Endodermal cell (in vitro differentiated cells): ENCODE data around the gene RABGGTA. TPM values are rescaled to one million over a fixed set of nuclear protein-coding genes. Genes with fewer than 3 reads are reported as not detected.

Source experiments
- DNase-seq: peaks from one replicate; pipeline ENCODE4 v3.0.0-alpha.2; 2017
- H3K27ac ChIP-seq: 2 replicates; pipeline ENCODE4 v1.5.1; 2013; ENCODE audit warnings: mild to moderate bottlenecking, low read depth, low read length, moderate library complexity
- H3K27me3 ChIP-seq: 2 replicates; pipeline ENCODE4 v1.6.1; 2013; ENCODE audit warnings: mild to moderate bottlenecking, low read length, moderate library complexity; ENCODE audit not compliant: insufficient read depth, control insufficient read depth, poor library complexity, severe bottlenecking
- H3K36me3 ChIP-seq: 2 replicates; pipeline ENCODE4 v1.7.0; 2013; ENCODE audit warnings: mild to moderate bottlenecking, low read length, moderate library complexity; ENCODE audit not compliant: control insufficient read depth, insufficient read depth
- H3K4me1 ChIP-seq: one replicate; pipeline ENCODE4 v1.7.0; 2013; ENCODE audit warnings: low read length; ENCODE audit not compliant: control insufficient read depth, insufficient read depth
- H3K4me3 ChIP-seq: 2 replicates; pipeline ENCODE4 v1.5.1; 2013; ENCODE audit warnings: mild to moderate bottlenecking, low read length, moderate library complexity
- H3K9ac ChIP-seq: 2 replicates; pipeline ENCODE4 v1.6.1; 2013; ENCODE audit warnings: mild to moderate bottlenecking, low read length, moderate library complexity; ENCODE audit not compliant: poor library complexity, severe bottlenecking; ENCODE audit errors: extremely low read depth
- H3K9me3 ChIP-seq: 2 replicates; pipeline ENCODE4 v1.6.1; 2013; ENCODE audit warnings: mild to moderate bottlenecking, low read length, moderate library complexity; ENCODE audit not compliant: control insufficient read depth
- H3K27ac Mint-ChIP-seq: 2 replicates; pipeline ENCODE4 v1.8.0; 2020; ENCODE audit warnings: mixed read lengths
- H3K27me3 Mint-ChIP-seq: 2 replicates; pipeline ENCODE4 v1.8.0; 2021; ENCODE audit warnings: mild to moderate bottlenecking, mixed read lengths; ENCODE audit not compliant: insufficient read depth
- H3K36me3 Mint-ChIP-seq: 2 replicates; pipeline ENCODE4 v1.8.0; 2020; ENCODE audit warnings: low read depth, mixed read lengths
- H3K4me1 Mint-ChIP-seq: 2 replicates; pipeline ENCODE4 v1.8.0; 2020; ENCODE audit warnings: mixed read lengths
- H3K4me3 Mint-ChIP-seq: 2 replicates; pipeline ENCODE4 v1.8.0; 2020; ENCODE audit warnings: mild to moderate bottlenecking, moderate library complexity, mixed read lengths
- H3K9me3 Mint-ChIP-seq: 2 replicates; pipeline ENCODE4 v1.8.0; 2020; ENCODE audit warnings: mild to moderate bottlenecking, mixed read lengths
- WGBS, 2 experiments: methylation state at CpG; one replicate each; pipeline versions ENCODE4 v1.1.5 to v1.1.7; 2013; ENCODE audit warnings: missing lambda C conversion rate in 2 of 2, mixed read lengths in 1 of 2; ENCODE audit not compliant: insufficient coverage in 1 of 2, insufficient read length in 1 of 2; 5-methylcytosine and 5-hydroxymethylcytosine counted together
- total RNA-seq, 2 donors: library from RNA; stranded (reverse); fragmentation: NEBNext Ultra II Directional in 1 of 2; extraction: Animal tissue kit (Norgen Biotek cat#: 25700) in 1 of 2; gene quantifications; 2 replicates in 1 of 2; 3 replicates in 1 of 2; pipeline ENCODE4 v1.2.1, GENCODE V29; 2021
- TF ChIP-seq, protein P1 (sequence below): fragments of 200-600 bp; sonication (generic); conservative IDR thresholded peaks from 2 replicates; pipeline ENCODE4 v1.5.0; 2021; ENCODE audit warnings: antibody characterized with exemption, mild to moderate bottlenecking

RABGGTA gene
- total RNA-seq, 2 donors from 2014 or later, result 20.2 to 20.5 TPM

DNA sequence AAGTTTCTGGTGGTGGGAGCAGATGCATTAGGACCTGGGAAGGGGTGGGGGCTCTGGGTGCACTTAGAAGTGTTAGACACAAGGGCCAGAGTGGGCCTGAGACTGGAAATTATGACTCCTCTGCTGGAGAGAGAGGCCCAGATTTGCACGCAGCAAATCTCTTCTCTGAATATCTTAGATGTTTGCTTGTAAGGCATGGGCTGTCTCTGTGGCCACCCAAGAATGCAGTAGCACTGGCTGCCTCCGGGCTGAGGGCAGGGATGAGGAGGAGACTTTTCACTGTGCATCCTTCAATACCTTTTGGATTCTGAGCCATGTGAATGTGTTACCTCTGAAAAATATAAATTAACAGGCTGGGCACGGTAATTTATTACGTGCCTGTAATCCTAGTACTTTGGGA lies 14.0 kb upstream of the RABGGTA start:
- 92 to 97% methylated on average over 4 of the region's 4 CpGs for WGBS, 2 experiments
- no peak overlapping the region for H3K4me3 ChIP-seq
- Mint-ChIP-seq H3K27ac (no peak overlapping the region), H3K36me3 (peaks cover under 1% of the 10 kb centered on the region), H3K9me3 (no peaks in the 10 kb centered on the region), H3K4me1 (no peaks in the 10 kb centered on the region), H3K4me3 (no peak overlapping the region), H3K27me3 (no peaks in the 10 kb centered on the region)
- no peak overlapping the region for H3K27ac ChIP-seq
- peaks cover 11% of the 10 kb centered on the region for H3K36me3 ChIP-seq
- H3K27me3 ChIP-seq, result no peaks in the 10 kb centered on the region
- TF ChIP-seq, protein P1, sequence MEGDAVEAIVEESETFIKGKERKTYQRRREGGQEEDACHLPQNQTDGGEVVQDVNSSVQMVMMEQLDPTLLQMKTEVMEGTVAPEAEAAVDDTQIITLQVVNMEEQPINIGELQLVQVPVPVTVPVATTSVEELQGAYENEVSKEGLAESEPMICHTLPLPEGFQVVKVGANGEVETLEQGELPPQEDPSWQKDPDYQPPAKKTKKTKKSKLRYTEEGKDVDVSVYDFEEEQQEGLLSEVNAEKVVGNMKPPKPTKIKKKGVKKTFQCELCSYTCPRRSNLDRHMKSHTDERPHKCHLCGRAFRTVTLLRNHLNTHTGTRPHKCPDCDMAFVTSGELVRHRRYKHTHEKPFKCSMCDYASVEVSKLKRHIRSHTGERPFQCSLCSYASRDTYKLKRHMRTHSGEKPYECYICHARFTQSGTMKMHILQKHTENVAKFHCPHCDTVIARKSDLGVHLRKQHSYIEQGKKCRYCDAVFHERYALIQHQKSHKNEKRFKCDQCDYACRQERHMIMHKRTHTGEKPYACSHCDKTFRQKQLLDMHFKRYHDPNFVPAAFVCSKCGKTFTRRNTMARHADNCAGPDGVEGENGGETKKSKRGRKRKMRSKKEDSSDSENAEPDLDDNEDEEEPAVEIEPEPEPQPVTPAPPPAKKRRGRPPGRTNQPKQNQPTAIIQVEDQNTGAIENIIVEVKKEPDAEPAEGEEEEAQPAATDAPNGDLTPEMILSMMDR, result no peak
- no peaks in the 10 kb centered on the region for H3K4me1 ChIP-seq
- no peak overlapping the region for H3K9ac ChIP-seq
- no peaks in the 10 kb centered on the region for H3K9me3 ChIP-seq
- DNase-seq, result no peak

DNA sequence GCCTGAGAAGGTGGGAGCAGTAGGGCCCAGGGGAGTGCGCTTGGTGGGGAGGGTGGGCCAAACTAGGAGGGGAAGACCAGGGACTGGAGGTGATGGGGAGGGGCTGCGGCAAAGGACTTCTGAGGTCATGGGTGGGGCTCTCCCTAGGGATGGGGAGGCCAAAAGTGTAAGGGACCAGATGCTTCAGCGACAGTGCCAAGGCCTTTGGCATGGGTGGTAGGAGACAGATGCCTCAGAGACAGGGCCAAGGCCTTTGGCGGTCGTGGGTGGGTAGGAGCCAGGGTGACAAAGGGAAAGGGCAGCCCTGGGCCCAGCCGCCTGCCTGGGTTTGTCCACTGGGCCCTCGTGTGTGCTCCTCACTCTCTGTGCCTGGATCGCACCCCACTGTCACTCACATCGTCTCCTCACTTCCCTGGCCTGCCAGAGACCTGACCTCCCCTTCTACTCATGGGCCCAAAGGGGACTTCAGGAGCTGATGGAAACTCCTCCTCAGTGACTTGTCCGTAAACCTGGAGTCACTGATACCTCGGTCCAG lies 13.2 kb upstream of the RABGGTA start:
- no peaks in the 10 kb centered on the region for H3K27me3 ChIP-seq
- Mint-ChIP-seq H3K27ac (no peak overlapping the region), H3K4me1 (no peaks in the 10 kb centered on the region), H3K36me3 (no peaks in the 10 kb centered on the region), H3K27me3 (no peaks in the 10 kb centered on the region), H3K4me3 (no peak overlapping the region), H3K9me3 (no peaks in the 10 kb centered on the region)
- peaks cover 4% of the 10 kb centered on the region for H3K36me3 ChIP-seq
- 82 to 88% methylated on average over 5 to 11 of the region's 11 CpGs for WGBS, 2 experiments
- H3K27ac ChIP-seq, result no peak overlapping the region
- no peaks in the 10 kb centered on the region for H3K4me1 ChIP-seq
- TF ChIP-seq, protein P1, result no peak
- no peak for DNase-seq
- H3K4me3 ChIP-seq, result no peak overlapping the region
- H3K9me3 ChIP-seq, result no peaks in the 10 kb centered on the region
- H3K9ac ChIP-seq, result no peak overlapping the region

DNA sequence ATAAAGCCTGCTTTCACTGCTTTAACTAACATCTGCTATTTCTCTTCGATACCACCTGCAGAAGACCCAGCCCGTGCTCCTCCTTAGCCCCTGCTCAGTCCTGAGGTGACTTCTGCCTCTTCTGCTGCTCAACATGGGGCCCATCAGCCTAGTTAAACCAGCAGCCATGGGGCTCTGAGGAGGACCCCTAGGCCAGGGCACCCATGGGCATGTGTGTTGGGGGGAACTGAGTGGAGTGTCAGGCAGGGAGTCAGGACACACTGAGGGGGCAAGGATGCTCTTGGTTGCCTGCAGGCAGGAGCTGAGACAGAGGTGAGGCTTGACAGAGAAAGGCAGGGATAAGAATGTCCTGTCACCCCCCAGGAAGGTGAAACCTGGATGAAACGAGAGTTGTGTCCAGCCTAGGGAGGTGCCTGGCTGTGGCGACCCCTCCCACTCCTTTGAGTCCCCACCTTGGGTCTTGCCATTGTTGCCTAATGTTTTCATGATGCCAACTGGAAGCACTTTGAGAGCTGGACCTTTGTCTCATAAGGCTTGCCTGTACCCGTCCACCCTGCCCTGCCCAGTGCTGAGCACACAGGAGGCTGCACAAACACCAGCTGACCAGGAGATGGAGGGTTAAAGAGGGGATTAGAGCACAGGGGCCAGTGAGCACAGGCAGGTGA lies 12.5 kb upstream of the RABGGTA start:
- H3K27ac ChIP-seq, result no peak overlapping the region
- DNase-seq, result no peak
- H3K4me1 ChIP-seq, result no peaks in the 10 kb centered on the region
- no peaks in the 10 kb centered on the region for H3K9me3 Mint-ChIP-seq
- H3K9me3 ChIP-seq, result no peaks in the 10 kb centered on the region
- no peaks in the 10 kb centered on the region for H3K36me3 Mint-ChIP-seq
- no peaks in the 10 kb centered on the region for H3K4me1 Mint-ChIP-seq
- no peak overlapping the region for H3K4me3 Mint-ChIP-seq
- WGBS, 2 experiments, result 84 to 94% methylated on average over 4 to 5 of the region's 5 CpGs
- no peak overlapping the region for H3K9ac ChIP-seq
- no peaks in the 10 kb centered on the region for H3K27me3 ChIP-seq
- TF ChIP-seq, protein P1, result no peak
- no peak overlapping the region for H3K4me3 ChIP-seq
- H3K36me3 ChIP-seq, result no peaks in the 10 kb centered on the region
- no peaks in the 10 kb centered on the region for H3K27me3 Mint-ChIP-seq
- no peak overlapping the region for H3K27ac Mint-ChIP-seq
